Measurements from ENCODE around the gene FRK.

DNA sequence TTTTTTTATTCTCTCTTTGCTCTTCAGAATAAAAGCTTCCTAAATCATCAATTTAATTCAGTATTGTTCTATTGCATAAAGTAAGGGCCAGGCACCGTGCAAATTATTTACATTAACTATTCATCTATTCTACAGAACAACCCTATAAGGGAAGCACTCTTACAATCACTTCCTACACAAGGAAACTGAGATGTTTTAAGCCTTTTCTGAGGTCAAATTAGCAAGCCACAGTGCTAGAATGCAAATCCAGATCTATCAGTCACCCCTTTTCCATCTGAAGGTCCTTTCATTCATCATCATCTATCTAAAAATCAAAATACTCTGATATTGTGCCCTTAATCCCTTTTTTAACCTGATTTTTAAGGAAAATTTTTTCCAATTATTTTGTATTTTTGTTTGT is 31.2 kb downstream of the FRK start:
- TF ChIP-seq CTCF (IDR thresholded peaks at IDR 0.05; ENCODE audit: insufficient read depth, low read depth, low read length) (no peak), EZH2 (IDR thresholded peaks at IDR 0.05; ENCODE audit: insufficient read depth, low read length) (no peak)
